Suprapubic skin (tissue), 3 donors: ENCODE data around the gene DRC1.

ENCODE experiments used
- POLR2A ChIP-seq, 2 donors: fragments of 450-650 bp; IDR thresholded peaks; one replicate each; pipeline ENCODE4 v1.6.1; 2017; ENCODE audit warnings: antibody characterized with exemption in 2 of 2, mild to moderate bottlenecking in 2 of 2, moderate library complexity in 2 of 2
- TF ChIP-seq, protein P1 (sequence below), 2 donors: fragments of 200-600 bp in 1 of 2; fragments of 450-650 bp in 1 of 2; sonication (generic) in 1 of 2; IDR thresholded peaks; one replicate each; pipeline ENCODE4 v1.5.1; 2016 to 2019; ENCODE audit warnings: antibody characterized with exemption in 2 of 2, mild to moderate bottlenecking in 1 of 2, moderate library complexity in 1 of 2

- TF ChIP-seq, protein P1, sequence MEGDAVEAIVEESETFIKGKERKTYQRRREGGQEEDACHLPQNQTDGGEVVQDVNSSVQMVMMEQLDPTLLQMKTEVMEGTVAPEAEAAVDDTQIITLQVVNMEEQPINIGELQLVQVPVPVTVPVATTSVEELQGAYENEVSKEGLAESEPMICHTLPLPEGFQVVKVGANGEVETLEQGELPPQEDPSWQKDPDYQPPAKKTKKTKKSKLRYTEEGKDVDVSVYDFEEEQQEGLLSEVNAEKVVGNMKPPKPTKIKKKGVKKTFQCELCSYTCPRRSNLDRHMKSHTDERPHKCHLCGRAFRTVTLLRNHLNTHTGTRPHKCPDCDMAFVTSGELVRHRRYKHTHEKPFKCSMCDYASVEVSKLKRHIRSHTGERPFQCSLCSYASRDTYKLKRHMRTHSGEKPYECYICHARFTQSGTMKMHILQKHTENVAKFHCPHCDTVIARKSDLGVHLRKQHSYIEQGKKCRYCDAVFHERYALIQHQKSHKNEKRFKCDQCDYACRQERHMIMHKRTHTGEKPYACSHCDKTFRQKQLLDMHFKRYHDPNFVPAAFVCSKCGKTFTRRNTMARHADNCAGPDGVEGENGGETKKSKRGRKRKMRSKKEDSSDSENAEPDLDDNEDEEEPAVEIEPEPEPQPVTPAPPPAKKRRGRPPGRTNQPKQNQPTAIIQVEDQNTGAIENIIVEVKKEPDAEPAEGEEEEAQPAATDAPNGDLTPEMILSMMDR (IDR thresholded peaks at IDR 0.05): no peak
- TF ChIP-seq POLR2A (IDR thresholded peaks at IDR 0.05): no peak
Measured at GRCh38 chr2:26356111-26356510, 45.6 kb upstream of the DRC1 start.
